ENCODE data around the gene SLC12A6.

DNA sequence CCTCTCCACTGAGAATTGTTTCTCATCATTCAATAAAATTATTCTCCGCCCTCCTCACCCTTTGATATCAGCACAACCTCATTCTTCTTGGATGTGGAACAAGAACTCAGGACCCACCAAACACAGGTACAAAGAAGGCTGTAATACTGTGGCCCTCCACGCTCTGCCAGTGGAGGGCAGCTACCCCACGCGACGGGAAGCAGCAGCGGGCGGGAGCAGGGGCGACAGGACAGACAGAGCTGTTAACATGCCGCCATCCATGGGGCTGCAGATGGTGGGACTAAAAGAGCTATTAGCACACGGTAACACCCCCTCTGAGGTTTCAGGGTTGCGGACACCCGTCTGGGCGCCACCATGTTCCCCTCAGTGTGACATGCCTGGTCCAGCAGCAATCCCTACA is 75.2 kb downstream of the SLC12A6 start:
- no peak for TF ChIP-seq CTCF (IDR thresholded peaks at IDR 0.05; ENCODE audit: poor library complexity, severe bottlenecking)
- no peak for TF ChIP-seq EZH2 (IDR thresholded peaks at IDR 0.05; ENCODE audit: borderline replicate concordance, insufficient read depth, low read length, poor library complexity, severe bottlenecking)
- TF ChIP-seq, protein P1, sequence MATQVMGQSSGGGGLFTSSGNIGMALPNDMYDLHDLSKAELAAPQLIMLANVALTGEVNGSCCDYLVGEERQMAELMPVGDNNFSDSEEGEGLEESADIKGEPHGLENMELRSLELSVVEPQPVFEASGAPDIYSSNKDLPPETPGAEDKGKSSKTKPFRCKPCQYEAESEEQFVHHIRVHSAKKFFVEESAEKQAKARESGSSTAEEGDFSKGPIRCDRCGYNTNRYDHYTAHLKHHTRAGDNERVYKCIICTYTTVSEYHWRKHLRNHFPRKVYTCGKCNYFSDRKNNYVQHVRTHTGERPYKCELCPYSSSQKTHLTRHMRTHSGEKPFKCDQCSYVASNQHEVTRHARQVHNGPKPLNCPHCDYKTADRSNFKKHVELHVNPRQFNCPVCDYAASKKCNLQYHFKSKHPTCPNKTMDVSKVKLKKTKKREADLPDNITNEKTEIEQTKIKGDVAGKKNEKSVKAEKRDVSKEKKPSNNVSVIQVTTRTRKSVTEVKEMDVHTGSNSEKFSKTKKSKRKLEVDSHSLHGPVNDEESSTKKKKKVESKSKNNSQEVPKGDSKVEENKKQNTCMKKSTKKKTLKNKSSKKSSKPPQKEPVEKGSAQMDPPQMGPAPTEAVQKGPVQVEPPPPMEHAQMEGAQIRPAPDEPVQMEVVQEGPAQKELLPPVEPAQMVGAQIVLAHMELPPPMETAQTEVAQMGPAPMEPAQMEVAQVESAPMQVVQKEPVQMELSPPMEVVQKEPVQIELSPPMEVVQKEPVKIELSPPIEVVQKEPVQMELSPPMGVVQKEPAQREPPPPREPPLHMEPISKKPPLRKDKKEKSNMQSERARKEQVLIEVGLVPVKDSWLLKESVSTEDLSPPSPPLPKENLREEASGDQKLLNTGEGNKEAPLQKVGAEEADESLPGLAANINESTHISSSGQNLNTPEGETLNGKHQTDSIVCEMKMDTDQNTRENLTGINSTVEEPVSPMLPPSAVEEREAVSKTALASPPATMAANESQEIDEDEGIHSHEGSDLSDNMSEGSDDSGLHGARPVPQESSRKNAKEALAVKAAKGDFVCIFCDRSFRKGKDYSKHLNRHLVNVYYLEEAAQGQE (IDR thresholded peaks at IDR 0.05; ENCODE audit: borderline replicate concordance) = no peak
- TF ChIP-seq EP300 (conservative IDR thresholded peaks at IDR 0.05; ENCODE audit: poor library complexity, severe bottlenecking) = no peak

Data from neural cell (in vitro differentiated cells).